Fibroblast of lung (primary cell): ENCODE data around the gene FAM13A. TPM values are rescaled to one million over a fixed set of nuclear protein-coding genes. Genes with fewer than 3 reads are reported as not detected.
A peak's percentile ranks its signal among the peaks of the same experiment; 100 is the strongest.
"Not testable (repeated sequence)": the region's sequence is repeated elsewhere in the genome, so short reads cannot be mapped to it uniquely, and the experiment has no call there.

Experiments used
- DNase-seq, 2 donors: peaks; one replicate each; pipeline versions ENCODE4 v3.0.0 to v3.0.0-alpha.2; 2010; ENCODE audit warnings: low read depth in 2 of 2
- H2AFZ ChIP-seq: 2 replicates; pipeline ENCODE4 v1.5.1; 2012; ENCODE audit warnings: low read length, control low read depth, inconsistent platforms
- H3K27ac ChIP-seq: 2 replicates; pipeline ENCODE4 v1.5.1; 2011; ENCODE audit warnings: low read length, control low read depth; ENCODE audit not compliant: insufficient read depth
- H3K27me3 ChIP-seq: 2 replicates; pipeline ENCODE4 v1.5.1; 2011; ENCODE audit warnings: mild to moderate bottlenecking, low read length; ENCODE audit not compliant: control insufficient read depth, insufficient read depth
- H3K36me3 ChIP-seq: 2 replicates; pipeline ENCODE4 v1.5.1; 2011; ENCODE audit warnings: low read length; ENCODE audit not compliant: control insufficient read depth, insufficient read depth
- H3K4me1 ChIP-seq: 2 replicates; pipeline ENCODE4 v1.5.1; 2011; ENCODE audit warnings: low read length; ENCODE audit not compliant: control insufficient read depth, insufficient read depth; ENCODE audit errors: extremely low read depth
- H3K4me2 ChIP-seq: 2 replicates; pipeline ENCODE4 v1.5.1; 2011; ENCODE audit warnings: low read length, control low read depth; ENCODE audit not compliant: insufficient read depth; ENCODE audit errors: extremely low read depth
- H3K4me3 ChIP-seq, 4 experiments: fragments of 200-600 bp in 1 of 4; sonication (generic) in 1 of 4; replicated peaks in 1 of 4; 2 replicates each; pipeline ENCODE4 v1.5.1; 2011 to 2016; ENCODE audit warnings: low read length in 4 of 4, low read depth in 3 of 4, mild to moderate bottlenecking in 3 of 4, control low read depth in 2 of 4, inconsistent platforms in 1 of 4, mixed read lengths in 1 of 4; ENCODE audit not compliant: insufficient read depth in 1 of 4; ENCODE audit errors: control extremely low read depth in 1 of 4
- H3K79me2 ChIP-seq: 2 replicates; pipeline ENCODE4 v1.5.1; 2012; ENCODE audit warnings: mild to moderate bottlenecking, low read length, inconsistent platforms; ENCODE audit not compliant: control insufficient read depth, insufficient read depth
- H3K9ac ChIP-seq: 2 replicates; pipeline ENCODE4 v1.5.1; 2011; ENCODE audit warnings: mild to moderate bottlenecking, low read length, control low read depth; ENCODE audit not compliant: insufficient read depth
- H3K9me3 ChIP-seq: 2 replicates; pipeline ENCODE4 v1.5.1; 2012; ENCODE audit warnings: low read depth, low read length; ENCODE audit not compliant: control insufficient read depth, insufficient read depth
- H4K20me1 ChIP-seq: 2 replicates; pipeline ENCODE4 v1.5.1; 2011; ENCODE audit warnings: low read length; ENCODE audit not compliant: control insufficient read depth, insufficient read depth; ENCODE audit errors: extremely low read depth
- CTCF ChIP-seq, 2 donors: IDR thresholded peaks in 1 of 2; conservative IDR thresholded peaks in 1 of 2; 1 replicate in 1 of 2; 2 replicates in 1 of 2; pipeline ENCODE4 v1.5.1; 2011 to 2012; ENCODE audit warnings: low read length in 2 of 2, control low read depth in 1 of 2, inconsistent platforms in 1 of 2, low read depth in 1 of 2, mild to moderate bottlenecking in 1 of 2
- EZH2 ChIP-seq: IDR thresholded peaks from 2 replicates; pipeline ENCODE4 v1.5.1; 2012; ENCODE audit warnings: low read length, control low read depth, mild to moderate bottlenecking; ENCODE audit errors: missing control alignments
- polyA plus RNA-seq, 2 donors: library from polyadenylated mRNA; depleted of rRNA in 1 of 2; stranded (reverse) in 1 of 2; unstranded in 1 of 2; fragments of >200 nt; gene quantifications; 2 replicates each; pipeline ENCODE4 v1.2.1, GENCODE V29; 2011 to 2012; ENCODE audit warnings: missing spikeins in 1 of 2
- total RNA-seq: library from RNA; depleted of rRNA; stranded (reverse); fragments of >200 nt; gene quantifications from 2 replicates; pipeline ENCODE4 v1.2.1, GENCODE V29; 2014

FAM13A gene
- total and polyA plus RNA-seq, 2 donors (not counting 1 experiment from before 2014, with no cell fraction given) = 14.3 to 23.9 TPM

DNA sequence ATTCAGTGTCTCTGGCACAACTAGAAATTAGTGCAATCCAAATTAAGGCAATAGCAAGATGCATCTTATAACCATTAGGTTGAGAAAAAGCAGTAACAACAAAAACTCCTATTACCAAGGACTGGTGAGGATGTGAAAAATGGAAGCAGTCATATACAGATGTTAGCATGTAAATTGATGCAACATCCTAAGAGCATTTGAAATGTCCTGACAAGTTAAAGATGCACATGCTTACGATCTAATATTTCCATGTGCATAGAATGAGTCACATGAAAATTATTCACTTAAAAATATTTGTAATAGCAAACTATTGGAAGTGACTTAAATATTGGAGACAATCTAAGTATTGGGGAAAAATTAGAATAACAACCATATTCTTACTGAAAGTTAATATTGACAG, 163.0 kb downstream of the FAM13A start:
- no peaks in the 10 kb centered on the region for H3K9me3 ChIP-seq
- H3K27ac ChIP-seq = no peak overlapping the region
- H3K4me2 ChIP-seq = no peak overlapping the region
- no peaks in the 10 kb centered on the region for H3K27me3 ChIP-seq
- no peaks in the 10 kb centered on the region for H3K4me1 ChIP-seq
- no peak overlapping the region for H2AFZ ChIP-seq
- no peaks in the 10 kb centered on the region for H3K36me3 ChIP-seq
- TF ChIP-seq CTCF (conservative IDR thresholded peaks at IDR 0.05 in 1 of 2, IDR thresholded peaks at IDR 0.05 in 1 of 2; ENCODE audit: low read depth in 1 of 2, low read length in 2 of 2) = no peak
- TF ChIP-seq EZH2 = no peak
- no peak overlapping the region for H3K4me3 ChIP-seq
- peak; percentile 7 to 60 for DNase-seq
- H3K9ac ChIP-seq = no peak overlapping the region
- H4K20me1 ChIP-seq = no peaks in the 10 kb centered on the region
- no peaks in the 10 kb centered on the region for H3K79me2 ChIP-seq

- H3K36me3 ChIP-seq = no peaks in the 10 kb centered on the region
- no peak overlapping the region for H3K27ac ChIP-seq
- H3K4me2 ChIP-seq = no peak overlapping the region
- no peak overlapping the region for H3K9ac ChIP-seq
- no peak overlapping the region for H2AFZ ChIP-seq
- H3K4me1 ChIP-seq = no peaks in the 10 kb centered on the region
- no peaks in the 10 kb centered on the region for H3K79me2 ChIP-seq
- no peak overlapping the region for H3K4me3 ChIP-seq
- H3K9me3 ChIP-seq = no peaks in the 10 kb centered on the region
- no peaks in the 10 kb centered on the region for H3K27me3 ChIP-seq
- DNase-seq = no peak
- no peaks in the 10 kb centered on the region for H4K20me1 ChIP-seq
- TF ChIP-seq EZH2 (no peak), CTCF (conservative IDR thresholded peaks at IDR 0.05 in 1 of 2, IDR thresholded peaks at IDR 0.05 in 1 of 2; ENCODE audit: low read depth in 1 of 2, low read length in 2 of 2) (no peak)
Observed at GRCh38 chr4:88892646-88893045, 164.3 kb downstream of the FAM13A start.

- H3K79me2 ChIP-seq = no peaks in the 10 kb centered on the region
- H3K4me2 ChIP-seq = no peak overlapping the region
- no peaks in the 10 kb centered on the region for H3K27me3 ChIP-seq
- H3K9ac ChIP-seq = no peak overlapping the region
- H2AFZ ChIP-seq = no peak overlapping the region
- H3K9me3 ChIP-seq = no peaks in the 10 kb centered on the region
- no peaks in the 10 kb centered on the region for H3K36me3 ChIP-seq
- H3K4me3 ChIP-seq = no peak overlapping the region
- no peak overlapping the region for H3K27ac ChIP-seq
- peak in 1 of 2 donors; percentile 33 for DNase-seq
- no peaks in the 10 kb centered on the region for H4K20me1 ChIP-seq
- TF ChIP-seq EZH2 (no peak), CTCF (conservative IDR thresholded peaks at IDR 0.05 in 1 of 2, IDR thresholded peaks at IDR 0.05 in 1 of 2; ENCODE audit: low read depth in 1 of 2, low read length in 2 of 2) (no peak)
- H3K4me1 ChIP-seq = no peaks in the 10 kb centered on the region
Observed at GRCh38 chr4:88891636-88892035, 165.3 kb downstream of the FAM13A start.

DNA sequence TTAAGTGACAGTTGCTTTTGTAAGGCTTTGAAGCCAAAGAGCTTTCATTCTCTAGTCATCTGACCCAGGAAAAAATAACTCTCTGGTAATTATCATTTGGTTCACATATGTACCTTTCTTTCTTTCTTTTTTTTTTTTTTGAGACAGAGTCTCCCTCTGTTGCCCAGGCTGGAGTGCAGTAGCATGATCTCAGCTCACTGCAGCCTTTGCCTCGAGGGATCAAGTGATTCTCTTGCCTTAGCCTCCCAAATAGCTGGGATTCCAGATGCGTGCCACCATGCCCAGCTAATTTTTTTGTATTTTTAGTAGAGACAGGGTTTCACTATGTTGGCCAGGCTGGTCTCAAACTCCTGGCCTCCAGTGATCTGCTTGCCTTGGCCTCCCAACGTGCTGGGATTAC, 169.6 kb downstream of the FAM13A start:
- not testable (repeated sequence) for DNase-seq, H4K20me1 ChIP-seq, H3K4me3 ChIP-seq, H3K79me2 ChIP-seq, H3K4me2 ChIP-seq, H3K27ac ChIP-seq, H3K9ac ChIP-seq, H3K4me1 ChIP-seq, H3K36me3 ChIP-seq, H2AFZ ChIP-seq, H3K27me3 ChIP-seq, H3K9me3 ChIP-seq
